ENCODE data around the gene HS3ST5.

Gene HS3ST5, protein sequence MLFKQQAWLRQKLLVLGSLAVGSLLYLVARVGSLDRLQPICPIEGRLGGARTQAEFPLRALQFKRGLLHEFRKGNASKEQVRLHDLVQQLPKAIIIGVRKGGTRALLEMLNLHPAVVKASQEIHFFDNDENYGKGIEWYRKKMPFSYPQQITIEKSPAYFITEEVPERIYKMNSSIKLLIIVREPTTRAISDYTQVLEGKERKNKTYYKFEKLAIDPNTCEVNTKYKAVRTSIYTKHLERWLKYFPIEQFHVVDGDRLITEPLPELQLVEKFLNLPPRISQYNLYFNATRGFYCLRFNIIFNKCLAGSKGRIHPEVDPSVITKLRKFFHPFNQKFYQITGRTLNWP

DNA sequence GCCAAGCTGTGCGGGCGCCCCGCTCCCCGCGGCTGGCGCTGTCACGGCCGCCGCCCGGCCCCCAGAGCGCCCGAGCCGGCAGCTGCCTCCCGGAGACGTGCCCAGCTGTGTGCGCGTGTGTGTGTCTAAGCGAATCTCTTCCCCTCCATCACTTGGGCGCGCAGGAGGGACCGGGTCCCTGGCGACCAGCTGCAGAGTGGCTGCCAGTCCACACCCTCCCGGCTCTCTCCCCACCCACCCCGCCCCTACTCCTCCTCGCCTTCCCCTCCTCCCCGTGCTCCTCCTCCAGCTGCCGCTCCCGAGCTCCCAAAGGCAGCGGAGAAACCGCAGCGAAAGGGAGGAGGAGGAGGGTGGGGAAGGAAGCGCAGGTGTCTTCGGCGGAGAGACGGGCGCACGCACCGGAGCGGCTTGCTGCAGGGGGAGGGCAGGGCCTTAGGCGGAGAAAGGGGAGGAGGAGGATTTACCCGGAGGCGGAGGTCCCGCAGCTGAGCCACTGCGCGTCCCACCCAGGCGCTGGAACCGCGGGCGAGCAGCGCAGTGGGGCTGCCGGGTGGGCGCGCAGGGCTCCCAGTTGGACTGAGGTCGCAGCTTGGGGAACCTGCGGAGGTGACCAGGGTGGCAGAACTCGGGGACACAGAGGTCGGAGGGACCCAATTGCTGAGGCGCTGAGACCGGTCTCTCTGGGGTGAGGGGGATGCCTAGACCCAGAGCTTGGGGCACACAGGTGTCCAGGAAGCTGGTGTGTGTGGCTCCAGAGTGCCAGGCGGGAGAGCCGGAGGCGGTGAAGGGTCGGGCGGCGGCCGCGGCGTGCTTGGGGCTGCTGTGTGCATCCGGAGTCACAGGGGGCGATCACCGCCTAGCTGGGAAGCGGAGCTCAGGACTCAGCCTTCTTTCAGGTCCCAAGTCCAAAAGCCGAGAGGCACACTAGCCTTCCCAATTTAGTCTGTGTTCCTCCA lies at the start of gene HS3ST5:
Gene HS3ST5, minus strand, starts transcription at position 198 of the 956 bp plus-strand sequence. CDS start 280,178 bp downstream, outside the sequence.
- TF ChIP-seq, protein P1, sequence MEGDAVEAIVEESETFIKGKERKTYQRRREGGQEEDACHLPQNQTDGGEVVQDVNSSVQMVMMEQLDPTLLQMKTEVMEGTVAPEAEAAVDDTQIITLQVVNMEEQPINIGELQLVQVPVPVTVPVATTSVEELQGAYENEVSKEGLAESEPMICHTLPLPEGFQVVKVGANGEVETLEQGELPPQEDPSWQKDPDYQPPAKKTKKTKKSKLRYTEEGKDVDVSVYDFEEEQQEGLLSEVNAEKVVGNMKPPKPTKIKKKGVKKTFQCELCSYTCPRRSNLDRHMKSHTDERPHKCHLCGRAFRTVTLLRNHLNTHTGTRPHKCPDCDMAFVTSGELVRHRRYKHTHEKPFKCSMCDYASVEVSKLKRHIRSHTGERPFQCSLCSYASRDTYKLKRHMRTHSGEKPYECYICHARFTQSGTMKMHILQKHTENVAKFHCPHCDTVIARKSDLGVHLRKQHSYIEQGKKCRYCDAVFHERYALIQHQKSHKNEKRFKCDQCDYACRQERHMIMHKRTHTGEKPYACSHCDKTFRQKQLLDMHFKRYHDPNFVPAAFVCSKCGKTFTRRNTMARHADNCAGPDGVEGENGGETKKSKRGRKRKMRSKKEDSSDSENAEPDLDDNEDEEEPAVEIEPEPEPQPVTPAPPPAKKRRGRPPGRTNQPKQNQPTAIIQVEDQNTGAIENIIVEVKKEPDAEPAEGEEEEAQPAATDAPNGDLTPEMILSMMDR (conservative IDR thresholded peaks at IDR 0.05; ENCODE audit: low read depth, low read length): peak; percentile 17
- no peak for DNase-seq (ENCODE audit: low read depth)
- H3K4me3 ChIP-seq (ENCODE audit: low read depth, low read length): peak within 1 kb of the TSS; percentile 37

- DNase-seq (ENCODE audit: low read depth): no peak
- no peak overlapping the region for H3K4me3 ChIP-seq (ENCODE audit: low read depth, low read length)
- TF ChIP-seq, protein P1 (conservative IDR thresholded peaks at IDR 0.05; ENCODE audit: low read depth, low read length): no peak
Measured at GRCh38 chr6:114390176-114390575, 47.4 kb upstream of the HS3ST5 start.

DNA sequence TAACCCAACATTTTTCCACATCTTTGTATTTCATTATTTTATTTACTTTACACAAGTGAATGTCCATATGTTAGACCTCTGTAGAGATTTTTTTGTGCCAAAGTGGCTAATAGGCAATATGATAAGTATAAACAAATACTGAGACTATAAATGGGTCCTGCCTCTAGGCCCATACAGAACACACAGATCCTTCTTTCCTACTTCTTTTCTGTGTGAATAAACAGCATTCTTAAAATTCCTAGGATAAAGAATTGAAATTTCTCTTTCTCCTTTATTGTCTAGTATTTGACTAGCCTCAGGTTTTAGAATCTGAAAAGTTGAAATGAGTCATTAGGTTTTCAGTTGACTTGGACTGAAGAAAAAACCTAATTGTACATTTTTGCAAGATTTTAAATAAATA lies 46.3 kb upstream of the HS3ST5 start:
- H3K4me3 ChIP-seq (ENCODE audit: low read depth, low read length): no peak overlapping the region
- TF ChIP-seq, protein P1 (conservative IDR thresholded peaks at IDR 0.05; ENCODE audit: low read depth, low read length): no peak

GRCh38 chr6:114382406-114382805 lies 39.6 kb upstream of the HS3ST5 start:
- no peak for DNase-seq (ENCODE audit: low read depth)
- TF ChIP-seq, protein P1 (conservative IDR thresholded peaks at IDR 0.05; ENCODE audit: low read depth, low read length): no peak
- no peak overlapping the region for H3K4me3 ChIP-seq (ENCODE audit: low read depth, low read length)

More for the DNA sequence above, 46.3 kb upstream of the HS3ST5 start:
- no peak for DNase-seq (ENCODE audit: low read depth)

- TF ChIP-seq, protein P1 (conservative IDR thresholded peaks at IDR 0.05; ENCODE audit: low read depth, low read length): no peak
- H3K4me3 ChIP-seq (ENCODE audit: low read depth, low read length): no peak overlapping the region
- DNase-seq (ENCODE audit: low read depth): no peak
Measured at GRCh38 chr6:114377881-114378280, 35.1 kb upstream of the HS3ST5 start.

- TF ChIP-seq, protein P1 (conservative IDR thresholded peaks at IDR 0.05; ENCODE audit: low read depth, low read length): no peak
- no peak overlapping the region for H3K4me3 ChIP-seq (ENCODE audit: low read depth, low read length)
- DNase-seq (ENCODE audit: low read depth): no peak
Measured at GRCh38 chr6:114376611-114377175, 33.9 kb upstream of the HS3ST5 start.
